GM12878 (cell line): Measurements from ENCODE around the gene SHROOM3. TPM values are rescaled to one million over a fixed set of nuclear protein-coding genes. Genes with fewer than 3 reads are reported as not detected.

Experiments used
- ATAC-seq: fragments of 200-7000 bp; cut with Tn5 transposase; 3 replicates; pipeline ENCODE4 v1.9.1; 2020; ENCODE audit warnings: mild to moderate bottlenecking, moderate library complexity
- BruUV-seq: library from RNA; stranded (reverse); fragments of 400-500 nt; replicated peaks from 2 replicates; lab custom pipeline; 2021; lab: Mats Ljungman, UMichigan
- CTCF ChIA-PET: fragments of 300-600 bp; sonication (Branson Sonifier 250); formaldehyde crosslinking; extraction: SDS; loops from one replicate; lab custom pipeline; 2021; ENCODE audit warnings: inconsistent platforms; lab: Yijun Ruan, JAX
- POLR2A ChIA-PET: fragments of 350-600 bp; formaldehyde crosslinking; extraction: SDS; loops from one replicate; lab custom pipeline; 2021; ENCODE audit warnings: inconsistent platforms; lab: Charles Lee
- RAD21 ChIA-PET: fragments of 300-600 bp; sonication (Branson Sonifier 250); formaldehyde crosslinking; loops from one replicate; lab custom pipeline; 2023; ENCODE audit warnings: antibody characterized with exemption; ENCODE audit not compliant: unreplicated experiment; lab: Charles Lee
- SMC1A ChIA-PET: fragments of 300-600 bp; sonication (Branson Sonifier 250); formaldehyde crosslinking; loops from one replicate; lab custom pipeline; 2023; ENCODE audit not compliant: unreplicated experiment, uncharacterized antibody; lab: Charles Lee
- DNase-seq: peaks from one replicate; pipeline ENCODE4 v3.0.0-alpha.2; 2011; ENCODE audit warnings: low read depth, low spot score
- FAIRE-seq: peaks from 3 replicates; lab custom pipeline; 2011; peaks lifted over from hg19 to GRCh38; lab: Jason Lieb, UNC
- H2AFZ ChIP-seq: 2 replicates; pipeline ENCODE4 v1.6.0; 2011; ENCODE audit warnings: low read depth, low read length, control low read depth; ENCODE audit not compliant: control insufficient read depth
- H3K27ac ChIP-seq: 2 replicates; pipeline ENCODE4 v1.5.1; 2011; ENCODE audit warnings: control low read depth; ENCODE audit not compliant: control insufficient read depth, insufficient read depth
- H3K27me3 ChIP-seq, 2 experiments: replicated peaks in 1 of 2; 2 replicates each; pipeline versions ENCODE4 v1.6.0 to v1.6.1; 2011; ENCODE audit warnings: low read length in 1 of 2; ENCODE audit not compliant: control insufficient read depth in 2 of 2, insufficient read depth in 2 of 2
- H3K36me3 ChIP-seq, 2 experiments: 2 replicates each; pipeline ENCODE4 v1.5.1; 2011; ENCODE audit warnings: low read length in 1 of 2; ENCODE audit not compliant: control insufficient read depth in 2 of 2, insufficient read depth in 2 of 2
- H3K4me1 ChIP-seq: 2 replicates; pipeline ENCODE4 v1.6.1; 2011; ENCODE audit warnings: mild to moderate bottlenecking, low read length, moderate library complexity, mixed read lengths; ENCODE audit not compliant: control insufficient read depth, insufficient read depth
- H3K4me2 ChIP-seq: 2 replicates; pipeline ENCODE4 v1.6.0; 2011; ENCODE audit warnings: control low read depth; ENCODE audit not compliant: control insufficient read depth, insufficient read depth
- H3K4me3 ChIP-seq: fragments of 200-600 bp; sonication (generic); 2 replicates; pipeline ENCODE4 v1.5.1; 2016
- H3K79me2 ChIP-seq: 2 replicates; pipeline ENCODE4 v1.6.0; 2011; ENCODE audit warnings: low read length; ENCODE audit not compliant: control insufficient read depth, insufficient read depth
- H3K9ac ChIP-seq: 2 replicates; pipeline ENCODE4 v1.8.0; 2011; ENCODE audit warnings: low read length, control low read depth, mixed read lengths; ENCODE audit not compliant: control insufficient read depth, insufficient read depth
- H3K9me3 ChIP-seq: replicated peaks from 3 replicates; pipeline ENCODE4 v1.5.1; 2011; ENCODE audit warnings: mild to moderate bottlenecking, low read length; ENCODE audit not compliant: control insufficient read depth, insufficient read depth
- H4K20me1 ChIP-seq: 2 replicates; pipeline ENCODE4 v1.6.0; 2011; ENCODE audit not compliant: control insufficient read depth, insufficient read depth
- ATF7 ChIP-seq: fragments of 450-650 bp; IDR thresholded peaks from 2 replicates; pipeline ENCODE4 v1.6.1; 2016; ENCODE audit warnings: low read depth, mild to moderate bottlenecking
- CBX3 ChIP-seq: fragments of 200-600 bp; sonication (generic); IDR thresholded peaks from 2 replicates; pipeline ENCODE4 v1.6.1; 2016; ENCODE audit warnings: low read depth, borderline replicate concordance
- NR2C1 ChIP-seq: fragments of 450-650 bp; IDR thresholded peaks from 2 replicates; pipeline ENCODE4 v1.6.1; 2017; ENCODE audit warnings: antibody characterized with exemption, mild to moderate bottlenecking, moderate library complexity
- SUPT20H ChIP-seq: IDR thresholded peaks from 2 replicates; pipeline ENCODE4 v1.6.1; 2011; ENCODE audit warnings: low read depth, mild to moderate bottlenecking, low read length, moderate library complexity, borderline replicate concordance; ENCODE audit not compliant: control insufficient read depth
- YY1 ChIP-seq: IDR thresholded peaks from 2 replicates; pipeline ENCODE4 v1.6.1; 2011; ENCODE audit warnings: low read depth, mild to moderate bottlenecking, low read length
- ZBED1 ChIP-seq: IDR thresholded peaks from 2 replicates; pipeline ENCODE4 v1.6.1; 2016; ENCODE audit warnings: borderline replicate concordance
- ZNF207 ChIP-seq: fragments of 450-650 bp; IDR thresholded peaks from 2 replicates; pipeline ENCODE4 v1.6.1; 2014; ENCODE audit warnings: antibody characterized with exemption, mild to moderate bottlenecking, borderline replicate concordance
- ZNF217 ChIP-seq: fragments of 450-650 bp; IDR thresholded peaks from 2 replicates; pipeline ENCODE4 v1.6.1; 2017; ENCODE audit warnings: antibody characterized with exemption, mild to moderate bottlenecking
- WGBS: methylation state at CpG from one replicate; pipeline ENCODE4 v1.1.6; 2016; ENCODE audit warnings: low lambda C conversion rate; ENCODE audit not compliant: insufficient replicate concordance, insufficient coverage; ENCODE audit errors: missing lambda C conversion rate; 5-methylcytosine and 5-hydroxymethylcytosine counted together
- in situ Hi-C: fragments of 300-500 bp; cut with MboI; formaldehyde crosslinking; loops from 9 replicates; pipeline ENCODE4 v1.14.3; 2018; ENCODE audit warnings: mixed read lengths
- intact Hi-C: fragments of 100-400 bp; cut with micrococcal nuclease; formaldehyde crosslinking; loops from one replicate; pipeline ENCODE4 v1.14.2; 2022; ENCODE audit not compliant: unreplicated experiment
- polyA plus RNA-seq, 11 experiments: library from polyadenylated mRNA; depleted of rRNA in 4 of 11; unstranded in 6 of 11; stranded (reverse) in 5 of 11; fragments of >200 nt; fragmentation: Nextera tagmentation in 4 of 11; fragmentation: Illumina TruSeq in 1 of 11; extraction: Ambion mirVana in 4 of 11; extraction: Trizol in 1 of 11; gene quantifications; 1 replicate in 1 of 11; 2 replicates in 10 of 11; pipeline versions ENCODE4 v1.2.1 to v1.2.3, GENCODE V29; 2011 to 2016; ENCODE audit warnings: inconsistent platforms in 2 of 11, missing spikeins in 2 of 11, low read depth in 1 of 11
- total RNA-seq, 4 experiments: library from RNA; depleted of rRNA in 3 of 4; stranded (reverse); fragments of >200 nt in 3 of 4; fragmentation: Illumina TruSeq in 1 of 4; extraction: Trizol in 1 of 4; gene quantifications; 2 replicates each; pipeline versions ENCODE4 v1.2.1 to v1.2.3, GENCODE V29; 2013 to 2021
- TF ChIP-seq, protein P1 (sequence below): fragments of 150-350 bp; IDR thresholded peaks from 2 replicates; pipeline ENCODE4 v1.6.1; 2014; ENCODE audit warnings: mild to moderate bottlenecking, low read depth, low read length

SHROOM3 gene
- total and polyA plus RNA-seq, 10 of the 15 experiments (the other 5 are each of a cell fraction or from before 2014, with no cell fraction given) = under 0.01 to 0.29 (median 0.08) TPM; not detected in 1

DNA sequence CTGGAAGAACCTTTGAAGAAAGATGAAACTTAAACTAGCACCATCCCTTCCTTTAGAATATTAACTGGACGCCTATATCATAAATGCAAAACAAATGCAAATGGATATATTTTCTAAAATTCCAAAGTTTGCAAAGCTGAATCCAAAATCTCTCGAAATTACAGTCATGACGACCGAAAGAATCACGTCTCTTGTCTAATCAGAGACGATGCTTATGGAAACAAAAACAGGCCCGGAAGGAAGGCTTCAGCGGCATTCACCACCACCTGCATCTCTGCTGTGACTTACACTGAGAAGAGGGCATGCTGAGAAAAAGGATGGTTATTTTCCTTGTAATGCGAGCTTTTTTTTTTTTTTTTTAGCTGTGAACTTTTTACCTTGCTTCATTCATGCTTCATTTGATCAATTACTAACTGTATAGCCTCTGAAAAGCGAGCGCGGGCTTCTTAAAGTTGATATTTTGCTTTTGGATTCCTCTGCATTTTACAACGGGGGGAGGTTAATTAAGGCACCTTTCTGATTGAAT lies 253.7 kb downstream of the SHROOM3 start:
- SMC1A ChIA-PET = no interaction called here
- FAIRE-seq (no peak), DNase-seq (no peak), ATAC-seq (no peak)
- H3K9me3 ChIP-seq = no peaks in the 10 kb centered on the region
- intact Hi-C loops = no loop called here
- H4K20me1 ChIP-seq = no peaks in the 10 kb centered on the region
- CTCF ChIA-PET = no interaction called here
- H3K9ac ChIP-seq = 0 out of 2 replicates have a peak overlapping the region, but pooled peaks have one; percentile 8
- 2% methylated on average over 13 of the region's 13 CpGs for WGBS
- TF ChIP-seq NR2C1 (no peak), ZNF217 (no peak), CBX3 (no peak), YY1 (no peak), SUPT20H (no peak), ATF7 (no peak), ZNF207 (no peak), ZBED1 (no peak)
- TF ChIP-seq, protein P1, sequence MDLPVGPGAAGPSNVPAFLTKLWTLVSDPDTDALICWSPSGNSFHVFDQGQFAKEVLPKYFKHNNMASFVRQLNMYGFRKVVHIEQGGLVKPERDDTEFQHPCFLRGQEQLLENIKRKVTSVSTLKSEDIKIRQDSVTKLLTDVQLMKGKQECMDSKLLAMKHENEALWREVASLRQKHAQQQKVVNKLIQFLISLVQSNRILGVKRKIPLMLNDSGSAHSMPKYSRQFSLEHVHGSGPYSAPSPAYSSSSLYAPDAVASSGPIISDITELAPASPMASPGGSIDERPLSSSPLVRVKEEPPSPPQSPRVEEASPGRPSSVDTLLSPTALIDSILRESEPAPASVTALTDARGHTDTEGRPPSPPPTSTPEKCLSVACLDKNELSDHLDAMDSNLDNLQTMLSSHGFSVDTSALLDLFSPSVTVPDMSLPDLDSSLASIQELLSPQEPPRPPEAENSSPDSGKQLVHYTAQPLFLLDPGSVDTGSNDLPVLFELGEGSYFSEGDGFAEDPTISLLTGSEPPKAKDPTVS = no peak
- peak overlapping the region; percentile 42; the same call in 1 of the 2 replicates for H3K4me3 ChIP-seq
- H3K36me3 ChIP-seq = no peaks in the 10 kb centered on the region
- no peak overlapping the region for H3K27ac ChIP-seq
- peaks cover 2 to 31% of the 10 kb centered on the region in 2 experiments for H3K27me3 ChIP-seq
- H3K79me2 ChIP-seq = no peaks in the 10 kb centered on the region
- 0 out of 2 replicates have a peak, but pooled peaks cover 3% of the 10 kb centered on the region for H3K4me1 ChIP-seq
- H3K4me2 ChIP-seq = peak overlapping the region; percentile 75; the same call in 1 of the 2 replicates
- RAD21 ChIA-PET = no interaction called here
- in situ Hi-C loops = no loop called here
- POLR2A ChIA-PET = interaction anchor here (1.0 kb wide), 1 partner anchor 16 kb away, joined by 3 read pairs; no protein-coding TSS in a partner anchor
- no peak overlapping the region for H2AFZ ChIP-seq
- no TSS peak for BruUV-seq
